Activated B cell treated with CpG ODN at 0.5 μM for 24 hours (primary cell): Measurements from ENCODE around the gene CYTH2. TPM values are rescaled to one million over a fixed set of nuclear protein-coding genes. Genes with fewer than 3 reads are reported as not detected.

Experiments used
- ATAC-seq: fragments of 200-7000 bp; cut with Tn5 transposase; one replicate; pipeline ENCODE4 v1.10.0; 2021; ENCODE audit warnings: low read depth, mild to moderate bottlenecking, moderate library complexity
- CTCF ChIA-PET: fragments of 350-600 bp; sonication (Branson Sonifier 250); formaldehyde crosslinking; loops from one replicate; lab custom pipeline; 2021; ENCODE audit warnings: antibody characterized with exemption; lab: Charles Lee
- POLR2A ChIA-PET: fragments of 350-600 bp; sonication (Branson Sonifier 250); formaldehyde crosslinking; loops from one replicate; lab custom pipeline; 2021; ENCODE audit warnings: antibody characterized with exemption; lab: Charles Lee
- DNase-seq: peaks from one replicate; pipeline ENCODE4 v3.0.0; 2022
- H3K27ac Mint-ChIP-seq: one replicate; pipeline ENCODE4 v1.8.0; 2020; ENCODE audit warnings: mixed read lengths
- H3K27me3 Mint-ChIP-seq: one replicate; pipeline ENCODE4 v1.8.0; 2021; ENCODE audit warnings: mixed read lengths
- H3K36me3 Mint-ChIP-seq: one replicate; pipeline ENCODE4 v1.8.0; 2021; ENCODE audit warnings: low read depth, mixed read lengths
- H3K4me1 Mint-ChIP-seq: one replicate; pipeline ENCODE4 v1.8.0; 2021; ENCODE audit warnings: mixed read lengths
- H3K4me3 Mint-ChIP-seq: one replicate; pipeline ENCODE4 v1.8.0; 2020; ENCODE audit warnings: mild to moderate bottlenecking, mixed read lengths
- H3K9me3 Mint-ChIP-seq: one replicate; pipeline ENCODE4 v1.8.0; 2020; ENCODE audit warnings: mixed read lengths
- intact Hi-C: fragments of 100-400 bp; cut with micrococcal nuclease; formaldehyde crosslinking; loops from one replicate; pipeline ENCODE4 v1.15.1; 2024
- total RNA-seq: library from RNA; stranded (reverse); gene quantifications from 2 replicates; pipeline ENCODE4 v1.2.3, GENCODE V29; 2022
- TF ChIP-seq, protein P1 (sequence below): fragments of 200-600 bp; IDR thresholded peaks from one replicate; pipeline ENCODE4 v1.8.0; 2022; ENCODE audit warnings: antibody characterized with exemption, mild to moderate bottlenecking

The CYTH2 gene
- total RNA-seq, 1 donor from 2014 or later: 35.6 TPM

DNA sequence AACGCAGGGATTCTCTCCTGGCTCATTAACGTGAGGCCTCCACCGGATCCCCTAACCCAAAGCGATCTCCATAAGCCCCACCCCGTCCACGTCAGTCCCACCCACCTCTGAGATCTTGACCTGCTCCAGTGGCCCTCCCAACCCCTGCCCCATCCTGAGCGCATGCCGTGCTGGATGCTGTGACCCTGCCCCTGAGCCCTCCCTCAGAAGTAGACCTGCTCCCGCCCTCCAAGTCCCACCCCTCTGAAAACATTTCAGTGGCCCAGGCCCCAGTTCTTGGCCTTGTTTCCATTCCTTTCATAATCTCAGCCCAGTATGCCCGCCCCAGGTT is 22.6 kb downstream of the CYTH2 start:
- Mint-ChIP-seq H3K27ac (no peak overlapping the region), H3K4me1 (peaks cover 41% of the 10 kb centered on the region), H3K9me3 (no peaks in the 10 kb centered on the region), H3K27me3 (peaks cover 27% of the 10 kb centered on the region), H3K4me3 (peak overlapping the region; percentile 57), H3K36me3 (no peaks in the 10 kb centered on the region)
- DNase-seq (no peak), ATAC-seq (no peak)
- TF ChIP-seq, protein P1, sequence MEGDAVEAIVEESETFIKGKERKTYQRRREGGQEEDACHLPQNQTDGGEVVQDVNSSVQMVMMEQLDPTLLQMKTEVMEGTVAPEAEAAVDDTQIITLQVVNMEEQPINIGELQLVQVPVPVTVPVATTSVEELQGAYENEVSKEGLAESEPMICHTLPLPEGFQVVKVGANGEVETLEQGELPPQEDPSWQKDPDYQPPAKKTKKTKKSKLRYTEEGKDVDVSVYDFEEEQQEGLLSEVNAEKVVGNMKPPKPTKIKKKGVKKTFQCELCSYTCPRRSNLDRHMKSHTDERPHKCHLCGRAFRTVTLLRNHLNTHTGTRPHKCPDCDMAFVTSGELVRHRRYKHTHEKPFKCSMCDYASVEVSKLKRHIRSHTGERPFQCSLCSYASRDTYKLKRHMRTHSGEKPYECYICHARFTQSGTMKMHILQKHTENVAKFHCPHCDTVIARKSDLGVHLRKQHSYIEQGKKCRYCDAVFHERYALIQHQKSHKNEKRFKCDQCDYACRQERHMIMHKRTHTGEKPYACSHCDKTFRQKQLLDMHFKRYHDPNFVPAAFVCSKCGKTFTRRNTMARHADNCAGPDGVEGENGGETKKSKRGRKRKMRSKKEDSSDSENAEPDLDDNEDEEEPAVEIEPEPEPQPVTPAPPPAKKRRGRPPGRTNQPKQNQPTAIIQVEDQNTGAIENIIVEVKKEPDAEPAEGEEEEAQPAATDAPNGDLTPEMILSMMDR: no peak
- CTCF ChIA-PET: interaction anchor here (3.2 kb wide), 1 partner anchor 92 kb away, joined by 40 read pairs; no protein-coding TSS in a partner anchor
- POLR2A ChIA-PET: interaction anchor here (0.6 kb wide), 1 partner anchor 141 kb away, joined by 9 read pairs; no protein-coding TSS in a partner anchor
- intact Hi-C loops: loop anchor here (1.0 to 10.0 kb wide), 7 partner anchors 11 to 227 kb away; partner anchors contain the start of genes GRWD1, KDELR1 and TMEM143

DNA sequence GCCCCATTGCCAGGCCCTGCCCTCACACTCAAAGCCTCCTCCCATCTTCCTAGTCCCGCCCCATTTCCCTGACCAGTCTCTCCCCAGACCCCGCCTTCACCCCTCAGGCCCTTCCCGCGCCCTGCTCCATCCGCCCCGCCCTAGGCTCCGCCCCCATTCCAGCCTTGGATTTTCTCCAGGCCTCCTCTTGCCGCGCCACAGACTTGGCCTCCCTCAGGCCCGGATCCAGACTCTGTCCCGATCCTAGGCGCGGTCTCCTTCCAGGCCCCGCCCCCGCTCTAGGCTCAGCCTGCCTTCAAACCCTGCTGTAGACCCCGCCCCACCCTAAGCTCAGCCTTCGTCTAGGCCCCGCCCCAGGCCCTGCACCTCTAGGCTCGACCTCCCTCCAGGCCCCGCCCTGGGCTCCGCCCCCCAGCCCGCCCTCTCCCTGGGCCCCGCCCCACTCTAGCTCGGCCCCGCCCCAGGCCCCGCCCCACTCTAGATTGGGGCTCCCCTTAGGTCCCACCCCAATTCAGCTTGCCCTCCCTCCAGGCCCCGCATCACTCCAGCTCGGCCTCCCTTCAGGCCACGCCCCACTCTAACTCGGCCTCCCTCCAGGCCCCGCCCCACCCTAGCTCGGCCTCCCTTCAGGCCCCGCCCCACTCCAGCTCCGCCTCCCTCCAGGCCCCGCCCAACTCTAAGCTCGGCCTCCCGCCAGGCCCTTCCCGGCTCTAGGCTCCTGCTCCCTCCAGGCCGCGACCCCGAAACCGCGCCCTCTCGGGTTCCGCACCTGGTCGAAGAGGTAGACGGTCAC is 24.0 kb downstream of the CYTH2 start:
- Mint-ChIP-seq H3K27ac (no peak overlapping the region), H3K9me3 (no peaks in the 10 kb centered on the region), H3K4me1 (peaks cover 42% of the 10 kb centered on the region), H3K27me3 (peaks cover 33% of the 10 kb centered on the region), H3K36me3 (no peaks in the 10 kb centered on the region), H3K4me3 (peak overlapping the region; percentile 74)
- peak; percentile 69 for ATAC-seq
- POLR2A ChIA-PET: interaction anchor here (0.5 to 1.9 kb wide), 17 partner anchors 9 to 382 kb away, joined by 3 to 9 read pairs (median 3); partner anchors contain the start of genes GRWD1, RPL18, SPHK2 and SYNGR4
- CTCF ChIA-PET: interaction anchor here (0.6 to 1.1 kb wide), 3 partner anchors 13 to 116 kb away, joined by 3 to 6 read pairs (median 6); no protein-coding TSS in a partner anchor
- peak; percentile 71 for DNase-seq
- TF ChIP-seq, protein P1: no peak
- intact Hi-C loops: loop anchor here (2.0 to 10.0 kb wide), 3 partner anchors 94 to 228 kb away; partner anchors contain the start of gene TMEM143

DNA sequence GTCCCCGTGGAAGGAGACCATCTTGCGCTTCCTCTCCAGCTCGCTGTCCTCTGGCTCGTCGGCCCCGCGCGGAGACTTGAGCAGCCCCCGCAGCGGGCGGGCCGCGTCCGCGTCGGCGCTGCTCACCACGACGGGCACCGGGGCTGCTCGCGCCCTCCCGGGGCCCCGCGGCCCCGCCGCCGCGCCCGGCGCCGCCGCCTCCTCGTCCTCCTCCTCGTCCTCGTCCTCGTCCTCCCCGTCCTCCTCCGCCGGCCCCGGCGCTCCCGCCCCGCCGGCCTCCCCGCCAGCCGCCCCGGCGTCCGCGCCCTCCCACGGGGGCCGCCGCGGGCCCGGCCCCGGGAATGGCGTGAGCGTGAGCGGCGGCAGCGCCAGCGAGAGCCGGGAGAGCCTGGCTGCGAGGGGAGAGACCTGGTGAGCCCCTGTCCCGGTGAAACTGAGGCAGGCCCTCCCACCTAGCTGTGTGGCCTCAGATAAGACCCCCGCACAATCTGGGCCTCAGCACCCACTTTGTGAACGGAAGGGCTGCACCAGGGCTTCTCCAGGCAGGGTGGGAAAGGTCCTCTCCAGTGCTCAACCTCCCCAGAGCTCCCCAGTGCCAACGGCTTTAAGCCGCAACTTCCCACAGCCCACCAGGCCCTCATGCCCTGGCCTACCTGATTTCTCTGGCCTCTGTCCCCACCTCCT is 24.7 kb downstream of the CYTH2 start:
- H3K4me1 Mint-ChIP-seq: peaks cover 43% of the 10 kb centered on the region
- ATAC-seq (no peak), DNase-seq (no peak)
- no peak overlapping the region for H3K27ac Mint-ChIP-seq
- POLR2A ChIA-PET: interaction anchor here (0.6 to 1.9 kb wide), 15 partner anchors 8 to 381 kb away, joined by 3 to 9 read pairs (median 4); partner anchors contain the start of genes GRWD1, RPL18, SPHK2 and SYNGR4
- CTCF ChIA-PET: interaction anchor here (0.6 to 1.1 kb wide), 3 partner anchors 12 to 115 kb away, joined by 3 to 6 read pairs (median 6); no protein-coding TSS in a partner anchor
- H3K36me3 Mint-ChIP-seq: no peaks in the 10 kb centered on the region
- intact Hi-C loops: loop anchor here (2.0 to 10.0 kb wide), 3 partner anchors 95 to 229 kb away; partner anchors contain the start of gene TMEM143
- H3K27me3 Mint-ChIP-seq: peaks cover 29% of the 10 kb centered on the region
- peak overlapping the region; percentile 74 for H3K4me3 Mint-ChIP-seq
- H3K9me3 Mint-ChIP-seq: no peaks in the 10 kb centered on the region
- TF ChIP-seq, protein P1: no peak

DNA sequence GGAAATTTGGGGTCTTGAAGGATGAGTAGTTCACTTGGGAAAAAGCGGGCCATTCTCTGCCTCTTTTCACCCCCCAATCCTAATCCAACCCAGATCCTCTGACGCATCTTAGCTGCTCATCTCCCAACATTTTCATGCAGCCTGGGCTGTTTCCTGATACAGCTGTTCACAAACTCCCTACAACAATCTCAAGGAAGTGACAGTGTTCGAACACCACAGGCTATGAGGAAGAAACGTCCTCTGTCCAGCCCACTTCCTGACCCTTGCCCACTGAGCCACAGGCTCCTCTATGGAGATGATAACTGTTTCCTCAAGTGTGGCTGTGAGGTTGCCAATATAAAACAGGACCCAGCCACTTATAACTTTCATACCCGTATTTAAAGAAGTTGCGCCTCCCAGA is 26.2 kb downstream of the CYTH2 start:
- Mint-ChIP-seq H3K4me3 (no peak overlapping the region), H3K27me3 (peaks cover 34% of the 10 kb centered on the region), H3K36me3 (no peaks in the 10 kb centered on the region), H3K4me1 (peaks cover 34% of the 10 kb centered on the region), H3K27ac (no peak overlapping the region), H3K9me3 (no peaks in the 10 kb centered on the region)
- ChIA-PET CTCF (interaction anchor here (1.4 kb wide), 1 partner anchor 12 kb away, joined by 4 read pairs; no protein-coding TSS in a partner anchor), POLR2A (interaction anchor here (0.7 to 1.0 kb wide), 3 partner anchors 11 to 139 kb away, joined by 3 to 8 read pairs (median 3); partner anchors contain the start of genes SYNGR4 and TMEM143)
- ATAC-seq (no peak), DNase-seq (no peak)
- TF ChIP-seq, protein P1: no peak
- intact Hi-C loops: loop anchor here (10.0 kb wide), 1 partner anchor 231 kb away; no protein-coding TSS in a partner anchor
